ENCODE data around the gene CLDN24. TPM values are rescaled to one million over a fixed set of nuclear protein-coding genes. Genes with fewer than 3 reads are reported as not detected.

The CLDN24 gene
- total RNA-seq, 1 experiment from 2014 or later = not detected

GRCh38 chr4:183285886-183286285, 36.3 kb downstream of the CLDN24 start:
- no peak for DNase-seq (ENCODE audit: low spot score)
- Mint-ChIP-seq H3K4me3 (no peak overlapping the region), H3K36me3 (peaks cover 80% of the 10 kb centered on the region), H3K4me1 (no peaks in the 10 kb centered on the region), H3K27ac (no peak overlapping the region), H3K27me3 (ENCODE audit: low read depth) (no peaks in the 10 kb centered on the region), H3K9me3 (no peaks in the 10 kb centered on the region)
- no peak for ATAC-seq
- TF ChIP-seq CREM (CRISPR knock-in tag; IDR thresholded peaks at IDR 0.05) = no peak
- TF ChIP-seq ETV6 (CRISPR knock-in tag; IDR thresholded peaks at IDR 0.05) = no peak
- TF ChIP-seq ZNF263 (CRISPR knock-in tag; IDR thresholded peaks at IDR 0.05; ENCODE audit: low read depth) = no peak
- no peak for TF ChIP-seq ZBTB21 (CRISPR knock-in tag; IDR thresholded peaks at IDR 0.05; ENCODE audit: borderline replicate concordance)
- no peak for TF ChIP-seq TCF7 (CRISPR knock-in tag; IDR thresholded peaks at IDR 0.05; ENCODE audit: low read depth)
- TF ChIP-seq ZNF138 (CRISPR knock-in tag; conservative IDR thresholded peaks at IDR 0.05) = no peak
- no peak for TF ChIP-seq MXD4 (CRISPR knock-in tag; IDR thresholded peaks at IDR 0.05; ENCODE audit: borderline replicate concordance)
- no peak for TF ChIP-seq ZNF396 (CRISPR knock-in tag; IDR thresholded peaks at IDR 0.05; ENCODE audit: borderline replicate concordance)
- TF ChIP-seq SOX15 (CRISPR knock-in tag; IDR thresholded peaks at IDR 0.05) = no peak
- TF ChIP-seq RELA (CRISPR knock-in tag; IDR thresholded peaks at IDR 0.05; ENCODE audit: borderline replicate concordance) = no peak
- no peak for TF ChIP-seq ATF3 (CRISPR knock-in tag; conservative IDR thresholded peaks at IDR 0.05)
- ChIA-PET POLR2A (no interaction called here), CTCF (no interaction called here)

GRCh38 chr4:183284965-183285364, 37.3 kb downstream of the CLDN24 start:
- Mint-ChIP-seq H3K36me3 (peaks cover 83% of the 10 kb centered on the region), H3K27me3 (ENCODE audit: low read depth) (no peaks in the 10 kb centered on the region), H3K9me3 (no peaks in the 10 kb centered on the region), H3K4me3 (no peak overlapping the region), H3K4me1 (no peaks in the 10 kb centered on the region), H3K27ac (no peak overlapping the region)
- CTCF ChIA-PET = no interaction called here
- POLR2A ChIA-PET = no interaction called here
- no peak for TF ChIP-seq CBFB (CRISPR knock-in tag; IDR thresholded peaks at IDR 0.05; ENCODE audit: low read depth)
- no peak for TF ChIP-seq FOXJ3 (CRISPR knock-in tag; IDR thresholded peaks at IDR 0.05; ENCODE audit: borderline replicate concordance)
- no peak for TF ChIP-seq ATF3 (CRISPR knock-in tag; conservative IDR thresholded peaks at IDR 0.05)
- no peak for TF ChIP-seq CREB1 (CRISPR knock-in tag; IDR thresholded peaks at IDR 0.05)
- no peak for TF ChIP-seq ZNF512 (CRISPR knock-in tag; IDR thresholded peaks at IDR 0.05; ENCODE audit: borderline replicate concordance)
- TF ChIP-seq ZNF425 (CRISPR knock-in tag; conservative IDR thresholded peaks at IDR 0.05) = no peak
- TF ChIP-seq ATF1 (CRISPR knock-in tag; IDR thresholded peaks at IDR 0.05) = no peak
- no peak for TF ChIP-seq MYBL2 (CRISPR knock-in tag; IDR thresholded peaks at IDR 0.05)
- no peak for TF ChIP-seq ZSCAN18 (CRISPR knock-in tag; IDR thresholded peaks at IDR 0.05)
- TF ChIP-seq ZNF423 (CRISPR knock-in tag; IDR thresholded peaks at IDR 0.05) = no peak
- no peak for TF ChIP-seq RORB (CRISPR knock-in tag; IDR thresholded peaks at IDR 0.05)
- no peak for TF ChIP-seq NFE2L1 (CRISPR knock-in tag; IDR thresholded peaks at IDR 0.05)
- no peak for TF ChIP-seq AR (CRISPR knock-in tag; IDR thresholded peaks at IDR 0.05)
- no peak for TF ChIP-seq KAT7 (CRISPR knock-in tag; IDR thresholded peaks at IDR 0.05; ENCODE audit: borderline replicate concordance)
- no peak for TF ChIP-seq ZNF671 (CRISPR knock-in tag; IDR thresholded peaks at IDR 0.05)
- TF ChIP-seq CREM (CRISPR knock-in tag; IDR thresholded peaks at IDR 0.05) = no peak
- no peak for TF ChIP-seq ZBTB43 (CRISPR knock-in tag; IDR thresholded peaks at IDR 0.05)
- no peak for TF ChIP-seq GABPB1 (CRISPR knock-in tag; IDR thresholded peaks at IDR 0.05)
- DNase-seq (ENCODE audit: low spot score) = no peak
- ATAC-seq = no peak
